Parathyroid adenoma (tissue), 2 donors: ENCODE measurements around the gene ADARB2.
A peak's percentile ranks its signal among the peaks of the same experiment; 100 is the strongest.

Experiments
- H2AFZ ChIP-seq: fragments of 300-600 bp; sonication (generic); one replicate; pipeline ENCODE4 v1.7.0; 2017; ENCODE audit warnings: antibody characterized with exemption, mild to moderate bottlenecking
- H3K27ac ChIP-seq: fragments of 300-600 bp; sonication (generic); one replicate; pipeline ENCODE4 v1.7.0; 2017
- H3K27me3 ChIP-seq: fragments of 300-600 bp; sonication (generic); one replicate; pipeline ENCODE4 v1.7.0; 2017; ENCODE audit warnings: low read length; ENCODE audit not compliant: control insufficient read depth, insufficient read depth
- H3K36me3 ChIP-seq: fragments of 300-600 bp; sonication (generic); one replicate; pipeline ENCODE4 v1.7.0; 2017; ENCODE audit warnings: low read length; ENCODE audit not compliant: control insufficient read depth, insufficient read depth
- H3K4me1 ChIP-seq: fragments of 300-600 bp; sonication (generic); one replicate; pipeline ENCODE4 v1.7.0; 2017; ENCODE audit warnings: control low read depth
- H3K4me2 ChIP-seq: fragments of 300-600 bp; sonication (generic); one replicate; pipeline ENCODE4 v1.7.0; 2017; ENCODE audit warnings: low read length
- H3K4me3 ChIP-seq: fragments of 300-600 bp; sonication (generic); one replicate; pipeline ENCODE4 v1.7.0; 2017; ENCODE audit warnings: low read depth, low read length
- H3K79me2 ChIP-seq: fragments of 300-600 bp; sonication (generic); one replicate; pipeline ENCODE4 v1.7.0; 2017; ENCODE audit warnings: control low read depth
- H3K9ac ChIP-seq: fragments of 300-600 bp; sonication (generic); one replicate; pipeline ENCODE4 v1.7.0; 2017; ENCODE audit warnings: mild to moderate bottlenecking
- H3K9me3 ChIP-seq: fragments of 300-600 bp; sonication (generic); one replicate; pipeline ENCODE4 v1.7.0; 2017; ENCODE audit warnings: low read length; ENCODE audit not compliant: control insufficient read depth
- CTCF ChIP-seq: fragments of 300-600 bp; sonication (generic); IDR thresholded peaks from one replicate; pipeline ENCODE4 v1.7.0; 2017; ENCODE audit warnings: antibody characterized with exemption, mild to moderate bottlenecking
- donor health status: primary hyperparathyroidism.

The ADARB2 gene

GRCh38 chr10:1733720-1734119, 3.6 kb downstream of the ADARB2 start:
- Histone ChIP-seq H3K4me3 (no peak overlapping the region), H3K27me3 (no peaks in the 10 kb centered on the region), H3K4me1 (peaks cover 4% of the 10 kb centered on the region), H3K27ac (no peak overlapping the region), H3K9me3 (no peaks in the 10 kb centered on the region), H3K36me3 (no peaks in the 10 kb centered on the region), H3K79me2 (peaks cover 3% of the 10 kb centered on the region), H3K4me2 (no peak overlapping the region), H2AFZ (no peak overlapping the region), H3K9ac (no peak overlapping the region)
- TF ChIP-seq CTCF: no peak

- no peak for TF ChIP-seq CTCF
- Histone ChIP-seq H3K27ac (no peak overlapping the region), H3K36me3 (no peaks in the 10 kb centered on the region), H3K27me3 (no peaks in the 10 kb centered on the region), H3K4me1 (peaks cover 4% of the 10 kb centered on the region), H2AFZ (peak overlapping the region; percentile 18), H3K9ac (no peak overlapping the region), H3K79me2 (peaks cover 3% of the 10 kb centered on the region), H3K4me2 (no peak overlapping the region), H3K4me3 (no peak overlapping the region), H3K9me3 (no peaks in the 10 kb centered on the region)
These were observed 4.7 kb downstream of the ADARB2 start for GRCh38 chr10:1732564-1732996.

GRCh38 chr10:1731592-1731991, 5.7 kb downstream of the ADARB2 start:
- Histone ChIP-seq H3K4me3 (no peak overlapping the region), H3K4me1 (peaks cover 4% of the 10 kb centered on the region), H3K4me2 (no peak overlapping the region), H2AFZ (no peak overlapping the region), H3K36me3 (no peaks in the 10 kb centered on the region), H3K27me3 (no peaks in the 10 kb centered on the region), H3K9me3 (no peaks in the 10 kb centered on the region), H3K79me2 (peaks cover 5% of the 10 kb centered on the region), H3K27ac (no peak overlapping the region), H3K9ac (no peak overlapping the region)
- TF ChIP-seq CTCF: no peak

GRCh38 chr10:1729751-1730150, 7.6 kb downstream of the ADARB2 start:
- no peaks in the 10 kb centered on the region for H3K27me3 ChIP-seq
- H3K4me1 ChIP-seq: peaks cover 4% of the 10 kb centered on the region
- H3K27ac ChIP-seq: no peak overlapping the region
- H2AFZ ChIP-seq: no peak overlapping the region
- no peak overlapping the region for H3K9ac ChIP-seq
- no peaks in the 10 kb centered on the region for H3K9me3 ChIP-seq
- H3K4me3 ChIP-seq: no peak overlapping the region
- peaks cover 7% of the 10 kb centered on the region for H3K79me2 ChIP-seq
- no peak overlapping the region for H3K4me2 ChIP-seq
- H3K36me3 ChIP-seq: no peaks in the 10 kb centered on the region
- no peak for TF ChIP-seq CTCF

GRCh38 chr10:1726861-1727260, 10.5 kb downstream of the ADARB2 start:
- peaks cover 4% of the 10 kb centered on the region for H3K79me2 ChIP-seq
- no peaks in the 10 kb centered on the region for H3K4me1 ChIP-seq
- H3K27me3 ChIP-seq: no peaks in the 10 kb centered on the region
- H3K9me3 ChIP-seq: no peaks in the 10 kb centered on the region
- H3K36me3 ChIP-seq: no peaks in the 10 kb centered on the region
- no peak overlapping the region for H3K9ac ChIP-seq
- H3K4me3 ChIP-seq: no peak overlapping the region
- no peak for TF ChIP-seq CTCF
- H3K27ac ChIP-seq: no peak overlapping the region
- no peak overlapping the region for H2AFZ ChIP-seq
- H3K4me2 ChIP-seq: no peak overlapping the region
